H1 (cell line): ENCODE data around the gene PLXNA4. TPM values are rescaled to one million over a fixed set of nuclear protein-coding genes. Genes with fewer than 3 reads are reported as not detected.

Experiments
- CTCF ChIA-PET: fragments of 300-600 bp; sonication (Branson Sonifier 250); formaldehyde crosslinking; loops from one replicate; lab custom pipeline; 2021; ENCODE audit not compliant: partially characterized antibody; lab: Charles Lee
- POLR2A ChIA-PET: fragments of 300-600 bp; sonication (Branson Sonifier 250); formaldehyde crosslinking; loops from one replicate; lab custom pipeline; 2021; ENCODE audit warnings: inconsistent platforms; ENCODE audit not compliant: partially characterized antibody; lab: Charles Lee
- DNase-seq, 2 experiments: peaks; one replicate each; pipeline versions ENCODE4 v3.0.0 to v3.0.0-alpha.2; 2010 to 2022; ENCODE audit warnings: low spot score in 2 of 2, low read depth in 1 of 2, mixed read lengths in 1 of 2
- FAIRE-seq: peaks from 2 replicates; lab custom pipeline; 2011; peaks lifted over from hg19 to GRCh38; lab: Jason Lieb, UNC
- H2AFZ ChIP-seq: 2 replicates; pipeline ENCODE4 v1.8.1; 2012; ENCODE audit warnings: low read length, inconsistent platforms
- H2AK5ac ChIP-seq: 2 replicates; pipeline ENCODE4 v1.6.1; 2013; ENCODE audit warnings: low read depth, low read length
- H2BK120ac ChIP-seq: replicated peaks from 2 replicates; pipeline ENCODE3; 2013; ENCODE audit warnings: low read depth, low read length, inconsistent platforms
- H2BK12ac ChIP-seq: 2 replicates; pipeline ENCODE4 v1.6.1; 2013; ENCODE audit warnings: low read depth, low read length
- H2BK15ac ChIP-seq: 2 replicates; pipeline ENCODE4 v1.6.1; 2013; ENCODE audit warnings: low read length
- H2BK20ac ChIP-seq: 2 replicates; pipeline ENCODE4 v1.6.1; 2013; ENCODE audit warnings: low read length
- H2BK5ac ChIP-seq: 2 replicates; pipeline ENCODE4 v1.6.1; 2013; ENCODE audit warnings: low read depth, low read length
- H3K14ac ChIP-seq: 2 replicates; pipeline ENCODE4 v1.6.1; 2013; ENCODE audit warnings: inconsistent platforms; ENCODE audit not compliant: insufficient read length
- H3K18ac ChIP-seq: 2 replicates; pipeline ENCODE4 v1.6.1; 2013; ENCODE audit warnings: low read length; ENCODE audit errors: extremely low read depth
- H3K23ac ChIP-seq: 2 replicates; pipeline ENCODE4 v1.6.1; 2013; ENCODE audit warnings: inconsistent platforms; ENCODE audit not compliant: insufficient read length
- H3K23me2 ChIP-seq: 2 replicates; pipeline ENCODE4 v1.6.1; 2013; ENCODE audit warnings: low read depth, low read length
- H3K27ac ChIP-seq: 2 replicates; pipeline ENCODE4 v1.6.1; 2011; ENCODE audit warnings: low read depth, low read length, inconsistent platforms
- H3K27me3 ChIP-seq, 4 experiments: replicated peaks in 1 of 4; 1 replicate in 1 of 4; 2 replicates in 3 of 4; pipeline versions ENCODE4 v1.6.1 to v1.8.1; 2011 to 2013; ENCODE audit warnings: low read length in 3 of 4, mild to moderate bottlenecking in 3 of 4, inconsistent platforms in 2 of 4, mixed read lengths in 2 of 4, moderate library complexity in 1 of 4; ENCODE audit not compliant: control insufficient read depth in 3 of 4, insufficient read depth in 3 of 4; ENCODE audit errors: extremely low read depth in 1 of 4
- H3K36me3 ChIP-seq, 4 experiments: 2 replicates each; pipeline versions ENCODE4 v1.6.1 to v1.8.1; 2011 to 2013; ENCODE audit warnings: mild to moderate bottlenecking in 4 of 4, low read length in 3 of 4, moderate library complexity in 2 of 4, control low read depth in 1 of 4, inconsistent platforms in 1 of 4; ENCODE audit not compliant: insufficient read depth in 4 of 4, control insufficient read depth in 2 of 4
- H3K4ac ChIP-seq: replicated peaks from 2 replicates; pipeline ENCODE3; 2013; ENCODE audit warnings: low read length, low read depth, mixed read lengths, inconsistent platforms; ENCODE audit not compliant: insufficient read length
- H3K4me1 ChIP-seq, 4 experiments: replicated peaks in 1 of 4; 1 replicate in 1 of 4; 2 replicates in 3 of 4; pipeline versions ENCODE4 v1.6.1 to v1.8.1; 2011 to 2013; ENCODE audit warnings: low read length in 3 of 4, inconsistent platforms in 2 of 4, mixed read lengths in 1 of 4; ENCODE audit not compliant: insufficient read depth in 4 of 4, control insufficient read depth in 3 of 4
- H3K4me2 ChIP-seq, 2 experiments: 2 replicates each; pipeline versions ENCODE4 v1.6.1 to v1.8.1; 2011 to 2013; ENCODE audit warnings: low read depth in 2 of 2, low read length in 2 of 2, control low read depth in 1 of 2, inconsistent platforms in 1 of 2, mild to moderate bottlenecking in 1 of 2; ENCODE audit not compliant: insufficient read depth in 1 of 2
- H3K4me3 ChIP-seq, 4 experiments: fragments of 200-600, 300-600 bp in 1 of 4; sonication (generic), shearing (Covaris generic), sonication (Bioruptor Twin) in 1 of 4; 2 replicates each; pipeline versions ENCODE4 v1.5.1 to v1.8.1; 2011 to 2016; ENCODE audit warnings: low read length in 4 of 4, low read depth in 3 of 4, control low read depth in 2 of 4, inconsistent platforms in 2 of 4, mild to moderate bottlenecking in 2 of 4, mixed read lengths in 1 of 4, moderate library complexity in 1 of 4; ENCODE audit not compliant: insufficient read depth in 2 of 4; ENCODE audit errors: extremely low read depth in 1 of 4
- H3K56ac ChIP-seq: replicated peaks from 2 replicates; pipeline ENCODE3; 2013; ENCODE audit warnings: low read depth, mild to moderate bottlenecking, mixed read lengths, low read length, inconsistent platforms; ENCODE audit not compliant: insufficient read length
- H3K79me1 ChIP-seq: 2 replicates; pipeline ENCODE4 v1.6.1; 2013; ENCODE audit warnings: low read depth, low read length, control low read depth
- H3K79me2 ChIP-seq, 2 experiments: 2 replicates each; pipeline versions ENCODE4 v1.6.1 to v1.8.1; 2012 to 2013; ENCODE audit warnings: low read length in 2 of 2, mild to moderate bottlenecking in 2 of 2, inconsistent platforms in 1 of 2; ENCODE audit not compliant: insufficient read depth in 2 of 2, control insufficient read depth in 1 of 2
- H3K9ac ChIP-seq, 4 experiments: replicated peaks in 1 of 4; 1 replicate in 1 of 4; 2 replicates in 3 of 4; pipeline versions ENCODE4 v1.6.1 to v1.8.1; 2011 to 2013; ENCODE audit warnings: low read depth in 3 of 4, low read length in 3 of 4, control low read depth in 2 of 4, mild to moderate bottlenecking in 2 of 4, moderate library complexity in 2 of 4, inconsistent platforms in 1 of 4; ENCODE audit errors: extremely low read depth in 1 of 4
- H3K9me3 ChIP-seq, 2 experiments: 2 replicates each; pipeline versions ENCODE4 v1.6.1 to v1.8.1; 2012 to 2013; ENCODE audit warnings: mild to moderate bottlenecking in 2 of 2, moderate library complexity in 2 of 2, control low read depth in 1 of 2, inconsistent platforms in 1 of 2, low read depth in 1 of 2, low read length in 1 of 2, mixed read lengths in 1 of 2; ENCODE audit not compliant: insufficient read depth in 2 of 2
- H4K20me1 ChIP-seq, 2 experiments: replicated peaks in 1 of 2; 2 replicates each; pipeline versions ENCODE3 to v1.8.1; 2011 to 2013; ENCODE audit warnings: inconsistent platforms in 2 of 2, low read length in 2 of 2, mild to moderate bottlenecking in 1 of 2; ENCODE audit not compliant: insufficient read depth in 2 of 2, control insufficient read depth in 1 of 2
- H4K5ac ChIP-seq: 2 replicates; pipeline ENCODE4 v1.6.1; 2013; ENCODE audit warnings: low read length, low read depth, mixed read lengths, inconsistent platforms; ENCODE audit not compliant: insufficient read length
- H4K8ac ChIP-seq: 2 replicates; pipeline ENCODE4 v1.8.0; 2013; ENCODE audit warnings: mild to moderate bottlenecking, moderate library complexity, low read length, inconsistent platforms; ENCODE audit not compliant: insufficient read depth; ENCODE audit errors: extremely low read depth
- H4K91ac ChIP-seq: replicated peaks from 2 replicates; pipeline ENCODE3; 2013; ENCODE audit warnings: low read length, mixed read lengths, inconsistent platforms; ENCODE audit not compliant: insufficient read length
- BCL11A ChIP-seq, 2 experiments: IDR thresholded peaks; one replicate each; pipeline ENCODE4 v1.6.1; 2011; ENCODE audit warnings: low read depth in 2 of 2, low read length in 2 of 2, mild to moderate bottlenecking in 2 of 2
- CHD1 ChIP-seq: IDR thresholded peaks from 2 replicates; pipeline ENCODE4 v1.6.1; 2012; ENCODE audit warnings: low read depth, low read length, improper control_type of control experiment
- EP300 ChIP-seq, 2 experiments: IDR thresholded peaks; 1 replicate in 1 of 2; 2 replicates in 1 of 2; pipeline ENCODE4 v1.6.1; 2011 to 2012; ENCODE audit warnings: low read depth in 2 of 2, low read length in 2 of 2, mild to moderate bottlenecking in 2 of 2, borderline replicate concordance in 1 of 2, inconsistent platforms in 1 of 2, moderate library complexity in 1 of 2
- FOSL1 ChIP-seq: IDR thresholded peaks from 2 replicates; pipeline ENCODE4 v1.6.1; 2011; ENCODE audit warnings: mild to moderate bottlenecking, low read depth, low read length, moderate library complexity; ENCODE audit not compliant: insufficient read depth
- KDM4A ChIP-seq: IDR thresholded peaks from one replicate; pipeline ENCODE4 v1.7.1; 2012; ENCODE audit warnings: low read depth, mild to moderate bottlenecking, moderate library complexity, low read length, inconsistent platforms; ENCODE audit not compliant: severe bottlenecking
- KDM5A ChIP-seq: fragments of 200-600 bp; IDR thresholded peaks from 2 replicates; pipeline ENCODE4 v1.7.1; 2012; ENCODE audit warnings: mild to moderate bottlenecking, low read length, inconsistent platforms, mixed read lengths
- POLR2AphosphoS5 ChIP-seq: IDR thresholded peaks from 2 replicates; pipeline ENCODE4 v1.6.1; 2011; ENCODE audit warnings: low read depth, low read length
- SIN3A ChIP-seq, 2 experiments: IDR thresholded peaks in 1 of 2; conservative IDR thresholded peaks in 1 of 2; 2 replicates each; pipeline ENCODE4 v1.6.1; 2011 to 2012; ENCODE audit warnings: low read length in 2 of 2, improper control_type of control experiment in 1 of 2, low read depth in 1 of 2, mild to moderate bottlenecking in 1 of 2
- SIX5 ChIP-seq: IDR thresholded peaks from 2 replicates; pipeline ENCODE4 v1.6.1; 2011; ENCODE audit warnings: mild to moderate bottlenecking, low read depth, low read length
- SP2 ChIP-seq: IDR thresholded peaks from 2 replicates; pipeline ENCODE4 v1.6.1; 2012; ENCODE audit warnings: mild to moderate bottlenecking, low read length, inconsistent platforms
- WGBS, 2 experiments: shearing (Covaris generic) in 1 of 2; methylation state at CpG; one replicate each; pipeline versions ENCODE4 v1.1.6 to v1.1.7; 2013 to 2015; ENCODE audit warnings: low lambda C conversion rate in 2 of 2, mixed read lengths in 2 of 2, inconsistent platforms in 1 of 2, low coverage in 1 of 2, missing lambda C conversion rate in 1 of 2; ENCODE audit not compliant: insufficient replicate concordance in 2 of 2, insufficient coverage in 1 of 2, insufficient read length in 1 of 2; ENCODE audit errors: extremely low coverage in 1 of 2, missing lambda C conversion rate in 1 of 2; 5-methylcytosine and 5-hydroxymethylcytosine counted together
- polyA plus RNA-seq, 7 experiments: library from polyadenylated mRNA; depleted of rRNA in 3 of 7; stranded (reverse) in 5 of 7; unstranded in 2 of 7; fragments of >200 nt in 5 of 7; fragments of 200-250 nt in 2 of 7; gene quantifications; 1 replicate in 5 of 7; 2 replicates in 1 of 7; 4 replicates in 1 of 7; pipeline versions ENCODE4 v1.2.1 to v1.2.3, GENCODE V29; 2011 to 2013; ENCODE audit warnings: missing spikeins in 2 of 7, mixed read lengths in 2 of 7
- total RNA-seq: library from RNA; stranded (reverse); fragmentation: NEBNext Ultra II Directional; extraction: Animal tissue kit (Norgen Biotek cat#: 25700); gene quantifications from 2 replicates; pipeline ENCODE4 v1.2.1, GENCODE V29; 2021
- TF ChIP-seq, protein P1 (sequence below): IDR thresholded peaks from 2 replicates; pipeline ENCODE4 v1.6.1; 2011; ENCODE audit warnings: low read depth, mild to moderate bottlenecking, low read length; ENCODE audit not compliant: insufficient read depth

The PLXNA4 gene
- total and polyA plus RNA-seq, 2 of the 8 experiments (the other 6 are each of a cell fraction or from before 2014, with no cell fraction given), result 0.76 to 0.79 TPM

DNA sequence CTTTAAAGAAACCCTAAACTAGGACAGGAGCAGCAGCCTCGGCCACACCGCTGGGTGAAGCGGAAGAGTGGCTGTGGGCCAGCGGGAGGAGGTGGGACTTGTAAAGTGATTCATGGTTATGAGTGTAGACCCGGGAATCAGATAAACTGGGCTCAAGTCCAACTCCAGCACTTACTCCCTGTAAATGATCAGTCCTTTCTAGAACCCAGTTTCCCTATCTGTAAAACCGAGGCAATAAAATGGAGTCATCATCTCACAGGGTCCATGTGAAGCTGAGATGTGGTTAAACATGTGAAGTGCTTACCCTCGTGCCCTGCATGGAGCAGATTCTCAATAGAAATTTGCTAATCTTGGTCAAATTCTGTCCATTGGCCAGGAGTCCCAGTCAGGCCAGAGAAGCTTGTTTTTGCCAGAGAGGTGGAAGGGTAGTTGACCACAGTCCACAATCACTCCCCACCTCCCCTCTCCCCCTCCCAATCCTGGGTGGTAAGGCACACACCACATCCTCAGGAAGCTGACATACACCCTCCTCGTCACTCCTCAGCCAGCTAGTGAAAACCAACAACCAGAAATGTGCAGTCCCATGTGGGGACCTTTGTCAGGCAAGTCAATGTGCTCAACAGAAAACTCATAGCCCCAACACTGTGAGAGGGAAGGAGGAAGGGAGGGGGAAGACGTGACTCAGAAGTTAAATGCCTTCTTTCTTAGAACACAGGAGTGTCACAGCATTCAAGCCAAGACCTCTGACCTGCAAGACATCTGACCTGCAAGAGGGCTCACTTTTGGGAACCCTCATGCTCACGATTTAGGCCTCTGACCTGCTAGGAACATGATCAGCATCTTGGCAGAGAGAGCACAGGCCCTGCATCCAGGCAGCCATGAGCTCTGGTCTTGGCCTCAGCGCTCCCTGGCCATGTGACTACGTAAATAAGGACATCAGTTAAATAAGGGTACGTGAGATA is 145.1 kb downstream of the PLXNA4 start:
- no peak overlapping the region; the same call in 1 of the 2 replicates for H2BK12ac ChIP-seq
- H3K56ac ChIP-seq, result no peak overlapping the region
- WGBS, 2 experiments, result 89% methylated on average over 11 of the region's 13 CpGs; no CpG with 5 or more reads in 1 of the 2 experiments
- H3K79me2 ChIP-seq, result no peaks in the 10 kb centered on the region
- H2BK120ac ChIP-seq, result no peak overlapping the region
- H3K36me3 ChIP-seq, result no peaks in the 10 kb centered on the region
- H4K8ac ChIP-seq, result no peak overlapping the region
- no peak overlapping the region for H2BK15ac ChIP-seq
- no peaks in the 10 kb centered on the region for H3K4me1 ChIP-seq
- ChIA-PET POLR2A (no interaction called here), CTCF (interaction anchor here (0.6 to 1.8 kb wide), 4 partner anchors 9 to 1669 kb away, joined by 3 to 5 read pairs (median 4); no protein-coding TSS in a partner anchor)
- no peak overlapping the region for H2AK5ac ChIP-seq
- H2BK5ac ChIP-seq, result no peak overlapping the region; the same call in 1 of the 2 replicates
- H4K20me1 ChIP-seq, result no peaks in the 10 kb centered on the region
- no peak overlapping the region for H3K18ac ChIP-seq
- H4K5ac ChIP-seq, result no peak overlapping the region
- H3K23me2 ChIP-seq, result no peaks in the 10 kb centered on the region
- no peak overlapping the region for H3K4ac ChIP-seq
- DNase-seq, result no peak
- H3K4me3 ChIP-seq, result no peak overlapping the region
- no peak overlapping the region for H3K27ac ChIP-seq
- peak overlapping the region in 1 of 4 experiments; percentile 8; a peak in 1 of 7 replicates for H3K9ac ChIP-seq
- H3K79me1 ChIP-seq, result no peaks in the 10 kb centered on the region
- no peak overlapping the region for H3K4me2 ChIP-seq
- no peak for FAIRE-seq
- no peak overlapping the region for H2AFZ ChIP-seq
- H2BK20ac ChIP-seq, result no peak overlapping the region
- H3K14ac ChIP-seq, result no peak overlapping the region
- no peak overlapping the region for H3K23ac ChIP-seq
- H4K91ac ChIP-seq, result no peak overlapping the region
- H3K9me3 ChIP-seq, result no peaks in the 10 kb centered on the region
- 0 out of 7 replicates have a peak, but pooled peaks cover 0 to 4% (median 0%) of the 10 kb centered on the region in 4 experiments for H3K27me3 ChIP-seq
- TF ChIP-seq SP2 (no peak), KDM4A (no peak), KDM5A (no peak), SIX5 (no peak), BCL11A (IDR thresholded peaks at IDR 0.05; ENCODE audit: low read depth in 2 of 2, low read length in 2 of 2) (no peak), SIN3A (conservative IDR thresholded peaks at IDR 0.05 in 1 of 2, IDR thresholded peaks at IDR 0.05 in 1 of 2; ENCODE audit: low read depth in 1 of 2, low read length in 2 of 2) (no peak), FOSL1 (no peak), EP300 (IDR thresholded peaks at IDR 0.05; ENCODE audit: borderline replicate concordance in 1 of 2, low read depth in 2 of 2, low read length in 2 of 2) (no peak), CHD1 (no peak), POLR2AphosphoS5 (no peak)
- TF ChIP-seq, protein P1, sequence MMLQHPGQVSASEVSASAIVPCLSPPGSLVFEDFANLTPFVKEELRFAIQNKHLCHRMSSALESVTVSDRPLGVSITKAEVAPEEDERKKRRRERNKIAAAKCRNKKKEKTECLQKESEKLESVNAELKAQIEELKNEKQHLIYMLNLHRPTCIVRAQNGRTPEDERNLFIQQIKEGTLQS, result no peak
